ENCODE results near the gene MACROD2. TPM values are rescaled to one million over a fixed set of nuclear protein-coding genes. Genes with fewer than 3 reads are reported as not detected.

MACROD2 gene
- polyA plus RNA-seq, 10 donors, result 2.4 to 5.0 (median 3.6) TPM

GRCh38 chr20:16050366-16050765 lies 2055.1 kb downstream of the MACROD2 start:
- DNase-seq, result no peak

GRCh38 chr20:16051968-16052367 lies 2056.7 kb downstream of the MACROD2 start:
- DNase-seq, result no peak

DNA sequence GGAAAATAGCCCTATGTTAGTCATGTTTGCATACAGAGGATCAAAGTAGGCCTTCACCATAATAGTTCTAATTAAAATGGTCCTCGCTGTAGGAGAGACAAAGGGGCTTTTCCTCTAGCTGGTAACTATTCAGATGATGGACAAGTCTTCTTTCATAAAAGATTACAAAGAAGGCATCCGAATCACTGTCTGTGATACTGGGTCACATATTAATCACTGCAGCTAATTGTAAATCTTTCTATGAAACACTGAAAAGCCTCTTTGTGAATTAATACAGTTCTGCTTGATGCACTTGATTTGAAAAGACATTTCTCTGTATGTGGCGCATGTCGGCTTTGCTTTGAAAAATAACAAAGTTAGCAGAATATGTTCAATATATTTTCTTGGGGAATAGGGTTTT lies 2057.1 kb downstream of the MACROD2 start:
- DNase-seq, result no peak

DNA sequence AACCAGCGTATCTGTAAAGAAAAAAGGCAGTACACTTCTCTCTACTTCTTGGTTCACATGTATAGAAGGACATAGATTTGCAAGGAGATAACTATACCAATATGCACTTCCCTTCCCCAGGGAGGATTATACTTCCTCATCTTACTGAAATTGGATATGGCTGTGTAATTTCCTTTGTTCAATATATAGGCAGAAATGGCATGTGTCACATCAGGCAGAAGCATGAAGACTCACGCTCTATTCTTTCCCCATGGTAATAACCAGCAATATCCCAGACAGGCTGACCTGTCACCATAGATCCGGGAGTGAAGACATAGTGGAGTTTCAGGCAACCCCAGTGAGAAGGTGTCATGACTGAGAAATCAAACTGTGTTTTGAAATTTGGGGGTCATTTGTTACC lies 2059.7 kb downstream of the MACROD2 start:
- DNase-seq, result no peak

- no peak for DNase-seq
These were observed 2062.3 kb downstream of the MACROD2 start for GRCh38 chr20:16057651-16058050.

DNA sequence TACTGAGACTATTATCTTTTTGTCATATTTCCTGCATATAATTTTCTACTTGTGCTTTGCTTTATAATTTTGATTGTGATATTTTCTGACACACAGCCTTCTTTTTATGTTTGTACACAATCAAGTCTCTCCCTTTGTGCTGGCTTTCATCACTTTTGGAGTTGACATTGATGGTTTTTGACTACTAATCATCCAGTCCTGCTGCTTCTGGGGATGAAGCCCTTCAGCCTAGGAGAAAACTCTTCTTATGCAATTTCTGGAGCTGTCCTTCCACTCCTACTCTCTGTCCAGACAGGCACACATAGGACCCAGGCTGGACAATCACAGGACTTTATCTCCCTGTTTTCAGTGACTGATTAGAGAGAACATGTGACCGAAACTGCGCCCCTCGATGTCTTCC lies 2063.0 kb downstream of the MACROD2 start:
- no peak for DNase-seq

GRCh38 chr20:16059841-16060240 lies 2064.5 kb downstream of the MACROD2 start:
- DNase-seq, result no peak

DNA sequence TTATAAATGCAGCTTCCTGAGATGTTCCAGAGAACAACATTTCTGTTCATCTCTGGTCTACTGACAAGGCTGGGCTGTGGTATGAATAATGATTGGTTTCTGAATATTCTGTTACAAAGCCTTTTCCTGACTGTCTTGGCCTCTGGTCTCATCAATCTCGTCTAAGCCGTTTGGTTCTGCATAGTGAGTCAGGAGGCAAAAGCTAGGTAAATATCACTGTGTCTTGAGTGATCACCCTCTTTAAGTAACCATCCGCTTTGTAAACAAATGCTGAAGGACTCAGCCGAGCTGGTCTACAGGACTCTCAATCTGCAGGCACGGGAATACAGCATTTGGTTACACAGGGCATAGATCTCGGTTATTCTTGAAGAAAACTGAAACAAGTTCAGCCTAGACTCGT lies 2066.0 kb downstream of the MACROD2 start:
- DNase-seq, result no peak

DNA sequence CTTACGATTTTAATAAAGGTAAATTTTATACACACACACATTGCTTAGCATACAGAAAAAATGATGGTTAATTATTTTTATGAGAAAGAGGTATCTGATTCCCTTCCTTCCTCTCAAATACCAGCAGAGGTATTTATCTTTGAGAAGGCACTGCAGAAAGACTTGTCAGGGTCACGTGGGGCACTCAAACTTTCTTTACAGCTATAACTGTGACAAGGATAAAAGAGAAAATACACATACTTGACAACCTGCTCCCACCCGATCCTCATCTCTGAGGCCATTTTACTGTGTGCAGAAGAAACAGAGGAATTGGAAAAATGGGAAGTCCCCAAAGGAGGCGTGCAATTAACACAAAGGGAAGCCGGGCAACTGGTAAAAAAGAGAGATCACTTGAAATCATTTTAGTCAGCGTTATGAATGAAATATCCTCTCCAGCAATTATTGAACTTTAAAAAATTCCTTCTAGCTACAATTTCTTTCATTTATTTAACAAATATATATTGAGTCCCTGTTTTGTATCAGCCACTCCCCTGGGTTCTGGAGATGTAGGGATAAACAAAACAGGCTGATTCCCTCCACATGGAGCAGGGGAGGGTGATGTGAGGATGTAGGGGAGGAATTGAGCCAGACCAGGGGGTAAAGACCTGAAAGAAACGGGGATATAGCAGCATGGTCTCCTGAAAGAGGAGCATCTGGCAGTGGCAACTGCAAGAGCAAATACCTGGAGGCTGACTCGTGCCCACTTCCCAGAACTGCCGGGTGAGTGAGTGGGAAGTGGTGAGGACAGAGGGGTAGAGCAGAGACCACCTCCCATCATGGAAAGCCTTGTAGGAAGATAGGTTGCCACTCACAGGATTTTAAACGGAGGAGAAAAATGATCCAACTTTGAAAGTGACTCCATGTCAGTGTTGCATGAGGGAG lies 2067.6 kb downstream of the MACROD2 start:
- DNase-seq, result no peak

DNA sequence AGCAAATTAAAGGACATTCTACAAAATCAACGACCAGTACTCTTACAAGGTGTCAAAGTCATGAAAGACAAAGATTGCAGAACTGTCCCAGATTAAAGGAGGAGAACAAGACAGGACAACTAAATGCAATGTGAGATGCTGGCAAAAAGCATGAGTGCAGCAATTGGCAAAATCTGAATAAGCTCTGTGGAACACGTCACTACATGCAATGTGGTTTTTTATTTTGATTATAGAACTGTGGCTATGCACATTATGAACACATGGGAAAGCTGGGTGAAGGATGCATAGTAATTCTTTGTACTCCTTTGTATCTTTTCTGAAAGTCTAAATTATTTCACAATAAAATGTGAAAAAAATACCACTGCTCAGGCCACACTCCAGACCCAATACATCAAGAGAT lies 2068.6 kb downstream of the MACROD2 start:
- DNase-seq, result no peak

- DNase-seq, result peak; percentile 58 to 85 (median 62)
These were observed 2069.8 kb downstream of the MACROD2 start for GRCh38 chr20:16064989-16065707.

- no peak for DNase-seq
These were observed 2071.3 kb downstream of the MACROD2 start for GRCh38 chr20:16066571-16066970.

DNA sequence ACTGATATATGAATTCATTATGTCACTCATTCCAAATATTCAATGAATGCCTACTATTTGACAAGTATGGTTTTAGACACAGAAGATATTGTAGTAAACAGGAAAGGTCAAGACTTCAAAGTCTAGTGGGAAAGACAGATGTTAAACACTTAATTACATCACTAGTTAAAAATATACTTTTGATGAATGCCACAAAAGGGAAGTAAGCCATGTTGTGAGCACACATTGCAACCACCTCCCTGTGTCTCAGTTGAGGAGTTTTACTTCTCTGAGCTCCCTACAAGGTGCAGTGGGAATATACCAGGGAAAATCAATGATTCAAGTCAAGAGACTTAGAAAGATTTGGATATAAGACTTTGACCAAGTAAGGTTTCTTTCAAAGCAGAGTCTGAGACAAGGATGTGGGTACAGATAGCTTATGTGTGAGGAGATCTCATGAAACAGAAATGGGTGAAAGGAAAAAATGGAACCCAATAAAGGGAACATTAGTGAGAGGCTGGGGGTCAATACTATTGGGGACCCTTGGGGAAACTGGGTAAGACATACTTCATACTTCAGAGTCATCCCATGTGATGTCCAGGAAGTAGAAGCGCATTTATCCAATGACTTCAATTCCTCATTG lies 2074.2 kb downstream of the MACROD2 start:
- no peak for DNase-seq

DNA sequence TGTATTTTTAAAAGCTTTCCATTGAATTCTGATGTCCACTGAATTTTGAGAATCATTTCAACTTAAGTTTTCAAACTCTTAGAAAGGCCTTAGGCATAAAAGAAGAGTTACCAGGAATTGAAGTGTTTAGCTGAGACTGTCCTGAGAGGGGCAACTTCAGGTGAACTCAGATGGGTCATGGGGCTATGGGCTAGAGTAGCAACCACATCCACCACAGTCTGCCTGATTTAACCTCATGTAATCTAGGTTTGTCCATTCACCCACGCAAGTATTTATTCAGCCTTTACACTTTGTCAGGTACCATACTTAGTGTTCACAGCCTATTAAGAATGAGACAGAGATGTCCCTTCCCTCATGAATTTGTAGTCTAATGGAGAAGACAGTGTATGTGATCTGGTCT lies 2076.9 kb downstream of the MACROD2 start:
- no peak for DNase-seq

DNA sequence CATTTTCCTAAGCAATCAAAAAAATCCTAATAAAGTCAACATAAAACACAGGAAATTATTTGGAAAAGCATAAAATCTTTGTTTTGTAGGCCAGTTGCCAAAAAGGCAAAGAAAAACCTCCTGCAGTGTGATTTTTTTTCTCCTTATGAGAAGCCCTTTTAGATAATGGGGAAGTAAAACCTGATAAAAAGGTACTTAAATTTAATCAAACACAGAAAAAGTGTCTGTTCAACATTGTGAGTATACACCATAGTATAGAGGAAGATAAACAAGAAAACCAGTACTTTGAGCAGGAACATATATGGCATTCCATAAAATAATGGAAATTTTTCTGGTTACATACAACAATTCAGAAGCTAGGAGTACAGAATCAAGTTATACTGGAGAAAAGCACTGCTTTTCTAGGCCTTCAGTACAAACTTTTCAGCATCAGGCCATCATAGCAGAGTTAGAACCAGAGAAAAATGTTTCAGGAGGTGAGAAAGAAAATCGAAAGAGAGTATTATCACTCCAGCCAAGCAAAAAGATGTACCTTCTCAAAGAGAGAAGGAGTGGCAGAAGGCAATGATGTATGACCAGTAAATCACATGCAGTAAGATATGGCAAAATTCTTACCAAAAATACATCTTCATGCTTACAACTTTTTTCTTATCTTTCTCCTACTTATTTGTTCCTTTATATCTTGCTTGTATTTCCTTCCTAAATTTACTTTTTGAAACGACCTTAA lies 2083.0 kb downstream of the MACROD2 start:
- DNase-seq, result no peak

- no peak for DNase-seq
These were observed 2086.1 kb downstream of the MACROD2 start for GRCh38 chr20:16081421-16081820.

DNA sequence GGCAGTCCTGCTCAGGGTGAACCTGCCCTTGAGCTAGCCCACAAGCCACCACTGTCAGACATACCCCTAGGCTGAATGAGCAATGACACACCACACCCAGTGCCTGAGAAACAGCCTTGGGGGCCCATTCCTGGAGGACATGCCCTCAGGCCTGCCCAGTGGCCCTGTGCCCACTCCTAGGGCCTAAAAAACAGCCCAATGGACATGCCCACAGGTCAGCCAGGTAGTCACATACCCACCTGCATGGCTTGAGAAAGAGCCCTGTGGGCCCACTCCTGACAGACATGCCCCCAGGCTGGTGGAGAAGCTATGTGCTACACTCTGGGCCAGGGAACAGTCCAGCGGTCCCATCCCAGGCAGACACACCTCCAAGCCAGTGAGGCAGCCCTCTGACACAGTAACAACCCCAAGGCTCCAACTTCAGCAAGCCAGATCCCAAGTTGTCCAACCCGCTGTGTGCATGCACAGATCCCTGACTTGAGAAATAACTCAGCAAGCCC lies 2086.8 kb downstream of the MACROD2 start:
- no peak for DNase-seq

- DNase-seq, result no peak
These were observed 2088.4 kb downstream of the MACROD2 start for GRCh38 chr20:16083639-16084280.

- peak in 2 of 3 donors; percentile 43 to 74 for DNase-seq
These were observed 2099.9 kb downstream of the MACROD2 start for GRCh38 chr20:16095226-16095625.

- no peak for DNase-seq
These were observed 2101.5 kb downstream of the MACROD2 start for GRCh38 chr20:16096756-16097326.

DNA sequence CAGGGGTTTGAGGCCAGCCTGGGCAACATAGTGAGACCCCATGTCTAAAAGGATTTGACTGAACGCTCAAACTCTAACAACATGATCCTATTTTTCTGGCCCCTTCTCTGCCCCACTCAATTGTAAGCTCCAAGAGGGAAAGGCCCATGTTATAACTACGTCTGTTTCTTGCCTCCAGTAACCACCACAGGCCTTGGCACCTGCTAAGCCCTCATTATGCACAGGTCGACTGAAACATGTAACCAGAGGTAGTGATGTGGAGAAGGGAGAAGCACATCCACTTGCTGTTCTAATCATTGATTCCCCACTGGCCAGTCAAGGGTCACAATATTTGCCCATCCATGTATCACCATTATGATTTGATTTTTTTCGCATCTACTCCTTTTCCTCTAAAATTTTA lies 2102.5 kb downstream of the MACROD2 start:
- no peak for DNase-seq

Measured in muscle of back (tissue), 11 donors.